ENCODE data around the gene SMOC1.

The SMOC1 gene

GRCh38 chr14:70005281-70005805, 126.1 kb downstream of the SMOC1 start:
- H3K36me3 Mint-ChIP-seq (ENCODE audit: low read depth), result no peaks in the 10 kb centered on the region
- H3K4me1 Mint-ChIP-seq (ENCODE audit: low read depth), result no peaks in the 10 kb centered on the region
- H3K9me3 Mint-ChIP-seq, result no peaks in the 10 kb centered on the region
- H3K27ac Mint-ChIP-seq, result no peak overlapping the region
- H3K27me3 Mint-ChIP-seq, result peaks cover 9% of the 10 kb centered on the region
- no peak overlapping the region for H3K4me3 Mint-ChIP-seq

GRCh38 chr14:70006699-70007098, 127.5 kb downstream of the SMOC1 start:
- no peaks in the 10 kb centered on the region for H3K9me3 Mint-ChIP-seq
- H3K27me3 Mint-ChIP-seq, result peaks cover 9% of the 10 kb centered on the region
- H3K4me1 Mint-ChIP-seq (ENCODE audit: low read depth), result no peaks in the 10 kb centered on the region
- H3K36me3 Mint-ChIP-seq (ENCODE audit: low read depth), result no peaks in the 10 kb centered on the region
- no peak overlapping the region for H3K27ac Mint-ChIP-seq
- no peak overlapping the region for H3K4me3 Mint-ChIP-seq

GRCh38 chr14:70008284-70009262, 129.4 kb downstream of the SMOC1 start:
- Mint-ChIP-seq H3K36me3 (ENCODE audit: low read depth) (no peaks in the 10 kb centered on the region), H3K4me1 (ENCODE audit: low read depth) (no peaks in the 10 kb centered on the region), H3K4me3 (no peak overlapping the region), H3K9me3 (no peaks in the 10 kb centered on the region), H3K27me3 (peaks cover 5% of the 10 kb centered on the region), H3K27ac (no peak overlapping the region)

GRCh38 chr14:70009961-70010360, 130.7 kb downstream of the SMOC1 start:
- H3K4me1 Mint-ChIP-seq (ENCODE audit: low read depth), result no peaks in the 10 kb centered on the region

GRCh38 chr14:70011098-70011497, 131.9 kb downstream of the SMOC1 start:
- Mint-ChIP-seq H3K27ac (no peak overlapping the region), H3K36me3 (ENCODE audit: low read depth) (no peaks in the 10 kb centered on the region), H3K4me1 (ENCODE audit: low read depth) (no peaks in the 10 kb centered on the region), H3K27me3 (peaks cover 8% of the 10 kb centered on the region), H3K9me3 (no peaks in the 10 kb centered on the region), H3K4me3 (no peak overlapping the region)

More at GRCh38 chr14:70009961-70010360, 130.7 kb downstream of the SMOC1 start:
- Mint-ChIP-seq H3K36me3 (ENCODE audit: low read depth) (no peaks in the 10 kb centered on the region), H3K27me3 (no peaks in the 10 kb centered on the region), H3K27ac (no peak overlapping the region), H3K4me3 (no peak overlapping the region), H3K9me3 (no peaks in the 10 kb centered on the region)

GRCh38 chr14:70011708-70012107, 132.5 kb downstream of the SMOC1 start:
- no peaks in the 10 kb centered on the region for H3K4me1 Mint-ChIP-seq (ENCODE audit: low read depth)
- no peak overlapping the region for H3K27ac Mint-ChIP-seq
- H3K9me3 Mint-ChIP-seq, result no peaks in the 10 kb centered on the region
- no peaks in the 10 kb centered on the region for H3K36me3 Mint-ChIP-seq (ENCODE audit: low read depth)
- peaks cover 8% of the 10 kb centered on the region for H3K27me3 Mint-ChIP-seq
- no peak overlapping the region for H3K4me3 Mint-ChIP-seq

GRCh38 chr14:70013271-70013873, 134.2 kb downstream of the SMOC1 start:
- no peaks in the 10 kb centered on the region for H3K36me3 Mint-ChIP-seq (ENCODE audit: low read depth)

GRCh38 chr14:70014406-70015095, 135.3 kb downstream of the SMOC1 start:
- Mint-ChIP-seq H3K36me3 (ENCODE audit: low read depth) (no peaks in the 10 kb centered on the region), H3K4me1 (ENCODE audit: low read depth) (peaks cover 14% of the 10 kb centered on the region), H3K9me3 (no peaks in the 10 kb centered on the region), H3K27me3 (peaks cover 8% of the 10 kb centered on the region), H3K27ac (no peak overlapping the region), H3K4me3 (no peak overlapping the region)

More at GRCh38 chr14:70013271-70013873, 134.2 kb downstream of the SMOC1 start:
- no peak overlapping the region for H3K27ac Mint-ChIP-seq
- no peaks in the 10 kb centered on the region for H3K9me3 Mint-ChIP-seq
- no peak overlapping the region for H3K4me3 Mint-ChIP-seq
- peaks cover 8% of the 10 kb centered on the region for H3K4me1 Mint-ChIP-seq (ENCODE audit: low read depth)
- peaks cover 8% of the 10 kb centered on the region for H3K27me3 Mint-ChIP-seq

- peaks cover 14% of the 10 kb centered on the region for H3K4me1 Mint-ChIP-seq (ENCODE audit: low read depth)
- H3K27me3 Mint-ChIP-seq, result peaks cover 8% of the 10 kb centered on the region
- H3K9me3 Mint-ChIP-seq, result no peaks in the 10 kb centered on the region
- H3K4me3 Mint-ChIP-seq, result no peak overlapping the region
- no peaks in the 10 kb centered on the region for H3K36me3 Mint-ChIP-seq (ENCODE audit: low read depth)
- no peak overlapping the region for H3K27ac Mint-ChIP-seq
These were observed 139.0 kb downstream of the SMOC1 start for GRCh38 chr14:70018230-70018629.

- H3K9me3 Mint-ChIP-seq, result no peaks in the 10 kb centered on the region
- H3K36me3 Mint-ChIP-seq (ENCODE audit: low read depth), result no peaks in the 10 kb centered on the region
- no peak overlapping the region for H3K4me3 Mint-ChIP-seq
- peaks cover 14% of the 10 kb centered on the region for H3K4me1 Mint-ChIP-seq (ENCODE audit: low read depth)
- H3K27ac Mint-ChIP-seq, result no peak overlapping the region
- peaks cover 8% of the 10 kb centered on the region for H3K27me3 Mint-ChIP-seq
These were observed 139.5 kb downstream of the SMOC1 start for GRCh38 chr14:70018713-70019211.

- H3K4me3 Mint-ChIP-seq, result no peak overlapping the region
- no peaks in the 10 kb centered on the region for H3K9me3 Mint-ChIP-seq
- no peaks in the 10 kb centered on the region for H3K36me3 Mint-ChIP-seq (ENCODE audit: low read depth)
- H3K27me3 Mint-ChIP-seq, result peaks cover 8% of the 10 kb centered on the region
- H3K27ac Mint-ChIP-seq, result no peak overlapping the region
- peaks cover 14% of the 10 kb centered on the region for H3K4me1 Mint-ChIP-seq (ENCODE audit: low read depth)
These were observed 140.5 kb downstream of the SMOC1 start for GRCh38 chr14:70019695-70020094.

GRCh38 chr14:70020352-70021170, 141.3 kb downstream of the SMOC1 start:
- H3K36me3 Mint-ChIP-seq (ENCODE audit: low read depth), result no peaks in the 10 kb centered on the region
- H3K27ac Mint-ChIP-seq, result no peak overlapping the region
- H3K9me3 Mint-ChIP-seq, result no peaks in the 10 kb centered on the region
- peaks cover 14% of the 10 kb centered on the region for H3K4me1 Mint-ChIP-seq (ENCODE audit: low read depth)
- no peak overlapping the region for H3K4me3 Mint-ChIP-seq
- peaks cover 2% of the 10 kb centered on the region for H3K27me3 Mint-ChIP-seq

- no peaks in the 10 kb centered on the region for H3K27me3 Mint-ChIP-seq
These were observed 142.5 kb downstream of the SMOC1 start for GRCh38 chr14:70021548-70022220.

More at GRCh38 chr14:70021548-70022220, 142.5 kb downstream of the SMOC1 start:
- Mint-ChIP-seq H3K4me3 (no peak overlapping the region), H3K36me3 (ENCODE audit: low read depth) (no peaks in the 10 kb centered on the region), H3K27ac (no peak overlapping the region), H3K4me1 (ENCODE audit: low read depth) (peaks cover 14% of the 10 kb centered on the region), H3K9me3 (no peaks in the 10 kb centered on the region)
